SK-N-MC (cell line): ENCODE measurements around the gene ANXA1.

Source experiments
- EZH2 ChIP-seq: fragments of 200-600 bp; sonication (generic); IDR thresholded peaks from one replicate; pipeline ENCODE4 v1.6.1; 2017; ENCODE audit warnings: antibody characterized with exemption
- FOXP2 ChIP-seq: optimal IDR thresholded peaks from 2 replicates; pipeline ENCODE3; 2011; ENCODE audit warnings: mild to moderate bottlenecking, moderate library complexity; ENCODE audit not compliant: insufficient read depth; ENCODE audit errors: extremely low read length, control extremely low read depth
- POLR2AphosphoS5 ChIP-seq: IDR thresholded peaks from 2 replicates; pipeline ENCODE4 v1.6.1; 2012; ENCODE audit warnings: mild to moderate bottlenecking, low read depth, low read length, borderline replicate concordance

- TF ChIP-seq POLR2AphosphoS5 (no peak), FOXP2 (no peak), EZH2 (no peak)
Observed at GRCh38 chr9:73204936-73205335, 53.3 kb downstream of the ANXA1 start.
